SK-N-SH (cell line): ENCODE results near the gene COBL. TPM values are rescaled to one million over a fixed set of nuclear protein-coding genes. Genes with fewer than 3 reads are reported as not detected.

Experiments used
- CTCF ChIA-PET: fragments of 300-600, 350-600 bp; formaldehyde crosslinking; extraction: SDS; loops from one replicate; lab custom pipeline; 2021; lab: Yijun Ruan, JAX
- POLR2A ChIA-PET: fragments of 350-600 bp; sonication (Branson Sonifier 250); formaldehyde crosslinking; extraction: SDS; loops from one replicate; lab custom pipeline; 2020; ENCODE audit warnings: antibody characterized with exemption, inconsistent platforms; lab: Yijun Ruan, JAX
- DNase-seq: peaks from one replicate; pipeline ENCODE4 v3.0.0; 2012
- H2AFZ ChIP-seq: fragments of 200-600 bp; sonication (generic); 2 replicates; pipeline ENCODE4 v1.8.1; 2016; ENCODE audit warnings: antibody characterized with exemption, mild to moderate bottlenecking, low read depth
- H3F3A ChIP-seq: fragments of 200-600 bp; sonication (generic); replicated peaks from 2 replicates; pipeline ENCODE3; 2016; ENCODE audit warnings: antibody characterized with exemption, mild to moderate bottlenecking; ENCODE audit not compliant: insufficient read depth
- H3K27ac ChIP-seq, 2 experiments: fragments of 200-500 bp in 1 of 2; fragments of 200-600 bp in 1 of 2; sonication (Bioruptor generic) in 1 of 2; sonication (generic), shearing (Covaris generic) in 1 of 2; 2 replicates each; pipeline versions ENCODE4 v1.5.1 to v1.6.1; 2014 to 2016; ENCODE audit warnings: low read depth in 2 of 2, inconsistent platforms in 1 of 2, low read length in 1 of 2, mild to moderate bottlenecking in 1 of 2, mixed read lengths in 1 of 2
- H3K27me3 ChIP-seq: fragments of 200-600 bp; sonication (generic), shearing (Covaris generic); 2 replicates; pipeline ENCODE4 v1.6.1; 2016; ENCODE audit warnings: mixed run types; ENCODE audit not compliant: insufficient read depth
- H3K36me3 ChIP-seq, 2 experiments: fragments of 200-500 bp in 1 of 2; fragments of 200-600 bp in 1 of 2; sonication (Bioruptor generic) in 1 of 2; sonication (generic) in 1 of 2; replicated peaks in 1 of 2; 2 replicates each; pipeline versions ENCODE3 to v1.5.1; 2014 to 2016; ENCODE audit warnings: low read length in 1 of 2, mild to moderate bottlenecking in 1 of 2; ENCODE audit not compliant: insufficient read depth in 2 of 2, control insufficient read depth in 1 of 2
- H3K4me1 ChIP-seq, 2 experiments: fragments of 200-500 bp in 1 of 2; fragments of 200-600 bp in 1 of 2; sonication (Bioruptor generic) in 1 of 2; sonication (generic), shearing (Covaris generic) in 1 of 2; 2 replicates each; pipeline versions ENCODE4 v1.5.1 to v1.6.1; 2014 to 2016; ENCODE audit warnings: low read depth in 1 of 2, low read length in 1 of 2, mixed run types in 1 of 2; ENCODE audit not compliant: insufficient read depth in 2 of 2, control insufficient read depth in 1 of 2
- H3K4me2 ChIP-seq: fragments of 200-600 bp; sonication (generic), shearing (Covaris generic); 2 replicates; pipeline ENCODE4 v1.6.1; 2017; ENCODE audit warnings: mixed run types
- H3K4me3 ChIP-seq, 2 experiments: fragments of 200-500 bp in 1 of 2; fragments of 200-600 bp in 1 of 2; sonication (Bioruptor generic) in 1 of 2; sonication (generic), shearing (Covaris generic) in 1 of 2; 2 replicates each; pipeline versions ENCODE4 v1.5.1 to v1.8.1; 2014 to 2016; ENCODE audit warnings: low read depth in 2 of 2, inconsistent platforms in 1 of 2, low read length in 1 of 2, mild to moderate bottlenecking in 1 of 2, mixed read lengths in 1 of 2, moderate library complexity in 1 of 2
- H3K79me2 ChIP-seq: fragments of 200-600 bp; sonication (generic); 2 replicates; pipeline ENCODE4 v1.8.1; 2017; ENCODE audit warnings: mild to moderate bottlenecking; ENCODE audit not compliant: insufficient read depth
- H3K9ac ChIP-seq: fragments of 200-600 bp; sonication (generic); 2 replicates; pipeline ENCODE4 v1.6.1; 2017; ENCODE audit warnings: mixed run types
- H3K9me2 ChIP-seq: fragments of 200-600 bp; sonication (generic); 2 replicates; pipeline ENCODE4 v1.6.1; 2017; ENCODE audit warnings: mixed run types
- H3K9me3 ChIP-seq: fragments of 200-600 bp; sonication (generic); 2 replicates; pipeline ENCODE4 v1.6.1; 2017; ENCODE audit warnings: mixed run types, mild to moderate bottlenecking, moderate library complexity
- H4K20me1 ChIP-seq: fragments of 200-600 bp; sonication (generic); 2 replicates; pipeline ENCODE4 v1.6.1; 2017; ENCODE audit warnings: mild to moderate bottlenecking, mixed run types; ENCODE audit not compliant: insufficient read depth
- GABPA ChIP-seq: IDR thresholded peaks from 2 replicates; pipeline ENCODE4 v1.4.0; 2012; ENCODE audit warnings: low read depth, mild to moderate bottlenecking
- GATA2 ChIP-seq: sonication (generic); formaldehyde crosslinking; IDR thresholded peaks from 2 replicates; pipeline ENCODE4 v1.5.0; 2020; ENCODE audit warnings: mild to moderate bottlenecking, missing genetic modification reagents
- MAX ChIP-seq: IDR thresholded peaks from 2 replicates; pipeline ENCODE4 v1.4.0; 2012; ENCODE audit warnings: low read depth
- MEF2A ChIP-seq: IDR thresholded peaks from 2 replicates; pipeline ENCODE4 v1.4.0; 2012; ENCODE audit warnings: low read depth, borderline replicate concordance
- PBX3 ChIP-seq: IDR thresholded peaks from 2 replicates; pipeline ENCODE4; 2012
- POLR2AphosphoS5 ChIP-seq: IDR thresholded peaks from 2 replicates; pipeline ENCODE4 v1.6.1; 2012; ENCODE audit warnings: low read depth, low read length
- RAD21 ChIP-seq: IDR thresholded peaks from 2 replicates; pipeline ENCODE4 v1.6.1; 2012; ENCODE audit warnings: mild to moderate bottlenecking, low read length
- RXRA ChIP-seq: IDR thresholded peaks from 2 replicates; pipeline ENCODE4 v1.4.0; 2012; ENCODE audit warnings: low read depth, mild to moderate bottlenecking, borderline replicate concordance
- SIN3A ChIP-seq: IDR thresholded peaks from 2 replicates; pipeline ENCODE4 v1.6.1; 2012; ENCODE audit warnings: low read depth, mild to moderate bottlenecking, low read length, moderate library complexity, borderline replicate concordance
- SMC3 ChIP-seq: IDR thresholded peaks from 2 replicates; pipeline ENCODE4 v1.6.1; 2012; ENCODE audit warnings: low read depth, low read length, improper control_type of control experiment
- WGBS: methylation state at CpG from one replicate; pipeline ENCODE4 v1.1.6; 2017; ENCODE audit warnings: low lambda C conversion rate; 5-methylcytosine and 5-hydroxymethylcytosine counted together
- polyA plus RNA-seq, 3 experiments: library from polyadenylated mRNA; depleted of rRNA; stranded (reverse); fragments of >200 nt; gene quantifications; 2 replicates each; pipeline ENCODE4 v1.2.3, GENCODE V29; 2012

COBL gene
- polyA plus RNA-seq, 1 of the 3 experiments (the other 2 are of a cell fraction), result under 0.01 TPM

- Histone ChIP-seq H3K79me2 (no peaks in the 10 kb centered on the region), H3K27me3 (peaks cover 31% of the 10 kb centered on the region), H3F3A (no peaks in the 10 kb centered on the region), H3K36me3 (no peaks in the 10 kb centered on the region), H3K9ac (no peak overlapping the region), H2AFZ (no peak overlapping the region), H4K20me1 (no peaks in the 10 kb centered on the region), H3K4me3 (no peak overlapping the region), H3K4me2 (no peak overlapping the region), H3K27ac (no peak overlapping the region), H3K9me2 (no peaks in the 10 kb centered on the region), H3K4me1 (peaks cover 5 to 16% of the 10 kb centered on the region in 2 experiments; a peak in 2 of 4 replicates), H3K9me3 (no peaks in the 10 kb centered on the region)
- no peak for TF ChIP-seq POLR2AphosphoS5
- no peak for TF ChIP-seq RXRA
- no peak for TF ChIP-seq MAX
- TF ChIP-seq RAD21, result no peak
- TF ChIP-seq SIN3A, result no peak
- TF ChIP-seq MEF2A, result no peak
- no peak for TF ChIP-seq GABPA
- no peak for DNase-seq
- POLR2A ChIA-PET, result no interaction called here
- CTCF ChIA-PET, result interaction anchor here (1.1 kb wide), 1 partner anchor 9 kb away, joined by 3 read pairs; no protein-coding TSS in a partner anchor
- WGBS, result 34% methylated on average over 17 of the region's 17 CpGs
Measured at GRCh38 chr7:51013218-51013786, 303.3 kb downstream of the COBL start.

- ChIA-PET POLR2A (no interaction called here), CTCF (no interaction called here)
- Histone ChIP-seq H3K9me2 (no peaks in the 10 kb centered on the region), H3K79me2 (no peaks in the 10 kb centered on the region), H3K4me1 (peaks cover 5 to 16% of the 10 kb centered on the region in 2 experiments; a peak in 2 of 4 replicates), H4K20me1 (no peaks in the 10 kb centered on the region), H3K9ac (no peak overlapping the region), H3K4me2 (no peak overlapping the region), H3K27ac (no peak overlapping the region), H3F3A (no peaks in the 10 kb centered on the region), H3K36me3 (no peaks in the 10 kb centered on the region), H3K4me3 (no peak overlapping the region), H3K9me3 (no peaks in the 10 kb centered on the region), H2AFZ (no peak overlapping the region), H3K27me3 (peaks cover 31% of the 10 kb centered on the region)
- TF ChIP-seq MAX (no peak), SMC3 (no peak), PBX3 (no peak), GATA2 (CRISPR knock-in tag) (no peak), MEF2A (no peak)
- 16% methylated on average over 8 of the region's 8 CpGs for WGBS
- DNase-seq, result no peak
Measured at GRCh38 chr7:51012569-51013217, 303.9 kb downstream of the COBL start.
